ENCODE measurements around the gene UBE2J1.

Gene UBE2J1

DNA sequence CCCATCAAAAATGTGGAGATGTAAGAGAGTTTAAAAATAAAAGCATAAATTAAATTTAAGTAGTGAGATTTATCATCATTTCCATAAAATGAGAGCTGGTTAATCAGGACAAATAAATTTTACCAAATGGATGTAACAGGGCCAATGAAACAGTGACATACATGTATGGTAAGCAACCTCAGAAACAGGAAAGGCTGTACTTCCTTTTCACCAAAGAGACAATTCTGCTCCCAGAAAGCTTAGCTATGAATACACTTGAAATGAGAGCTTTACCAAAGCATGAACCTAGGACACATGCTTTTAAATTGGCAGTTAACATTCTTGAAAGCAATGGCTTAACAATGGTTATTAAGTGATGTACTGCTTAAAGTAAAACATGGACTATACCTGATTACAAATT, 12.1 kb upstream of the UBE2J1 start:
- no peak for DNase-seq (ENCODE audit: low spot score)

DNA sequence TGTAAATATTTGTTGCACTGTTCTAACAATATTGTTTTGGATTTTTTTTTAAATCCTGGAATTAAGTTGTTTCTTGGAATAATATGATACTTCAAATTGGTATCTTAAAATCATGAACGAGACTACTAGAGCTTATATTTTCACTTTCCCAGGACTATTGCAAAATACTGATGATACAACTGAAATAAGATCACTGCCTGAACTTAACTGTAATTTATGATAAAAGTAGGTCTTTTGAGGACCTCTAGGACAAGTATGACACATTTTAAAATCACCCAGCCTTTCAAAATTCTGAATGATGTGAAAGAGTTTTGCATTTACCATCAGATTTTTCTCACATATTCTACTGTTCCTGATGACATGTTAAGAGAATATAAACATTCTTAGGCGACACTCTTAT, 8.6 kb upstream of the UBE2J1 start:
- no peak for DNase-seq (ENCODE audit: low spot score)

DNA sequence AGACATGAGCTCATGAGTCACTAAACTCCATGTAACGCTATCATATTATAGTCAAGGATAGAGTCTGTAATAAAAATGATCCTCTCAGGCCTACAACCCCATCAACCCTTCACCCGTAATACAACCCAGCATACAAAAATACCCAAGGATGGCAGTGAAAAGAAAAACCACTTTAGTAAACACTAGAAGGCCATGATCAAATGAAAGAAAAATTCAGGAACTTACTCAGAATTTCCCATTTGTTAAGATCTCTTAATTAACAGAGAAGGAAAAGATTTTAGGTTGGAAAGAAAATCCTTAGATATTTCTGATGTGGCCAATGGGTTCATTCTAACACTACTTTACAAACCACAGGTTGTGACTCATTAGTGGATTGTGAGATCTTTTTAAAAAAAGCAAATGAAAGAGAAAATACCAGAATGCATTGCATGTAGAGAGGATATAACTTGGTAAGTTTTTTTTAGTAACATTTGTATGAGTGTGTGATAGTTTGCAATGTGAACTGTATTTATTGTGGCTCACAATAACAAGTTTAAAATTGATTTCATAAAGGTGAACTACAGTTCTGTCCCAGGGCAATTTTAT, 8.0 kb upstream of the UBE2J1 start:
- DNase-seq (ENCODE audit: low spot score) = peak; percentile 55

DNA sequence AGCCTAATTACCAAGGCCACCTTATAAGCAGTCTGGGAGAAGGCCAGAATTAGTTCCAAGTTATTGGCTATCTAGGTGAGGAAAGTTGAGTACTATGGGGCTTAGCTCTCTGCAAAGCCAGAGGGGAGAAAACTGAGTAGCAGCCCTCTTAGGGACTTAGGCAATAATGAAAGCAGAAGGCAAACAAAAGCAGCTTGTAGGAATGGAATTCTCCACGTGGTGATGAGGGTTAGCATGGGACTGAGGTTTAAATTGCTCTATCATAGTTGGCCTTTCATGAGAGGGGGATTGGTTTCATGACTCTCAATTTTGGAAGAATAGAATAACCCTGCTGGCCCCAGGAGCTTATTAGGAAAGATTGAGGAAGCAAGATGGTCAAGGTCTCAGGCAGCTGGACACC, 7.0 kb upstream of the UBE2J1 start:
- no peak for DNase-seq (ENCODE audit: low spot score)

DNA sequence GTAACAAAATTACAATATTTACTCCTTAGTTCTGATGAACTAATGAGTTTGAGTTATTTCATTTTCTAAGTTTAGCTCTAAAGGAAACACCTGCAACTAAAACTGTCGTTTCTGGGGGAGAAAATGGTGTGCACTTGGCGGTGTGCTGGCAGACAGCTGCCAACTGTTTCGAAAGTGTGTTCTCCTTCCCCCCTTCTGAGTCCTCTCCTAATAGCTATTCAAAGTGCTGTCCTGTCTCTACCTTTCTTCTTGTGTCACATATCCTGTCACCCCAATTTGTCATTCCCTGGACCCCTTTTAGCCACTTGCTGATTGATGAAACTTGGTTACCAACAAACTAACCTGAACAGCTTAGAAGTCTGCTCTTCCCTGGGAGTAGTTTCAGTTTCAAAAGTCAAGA, 4.9 kb upstream of the UBE2J1 start:
- DNase-seq (ENCODE audit: low spot score) = no peak

DNA sequence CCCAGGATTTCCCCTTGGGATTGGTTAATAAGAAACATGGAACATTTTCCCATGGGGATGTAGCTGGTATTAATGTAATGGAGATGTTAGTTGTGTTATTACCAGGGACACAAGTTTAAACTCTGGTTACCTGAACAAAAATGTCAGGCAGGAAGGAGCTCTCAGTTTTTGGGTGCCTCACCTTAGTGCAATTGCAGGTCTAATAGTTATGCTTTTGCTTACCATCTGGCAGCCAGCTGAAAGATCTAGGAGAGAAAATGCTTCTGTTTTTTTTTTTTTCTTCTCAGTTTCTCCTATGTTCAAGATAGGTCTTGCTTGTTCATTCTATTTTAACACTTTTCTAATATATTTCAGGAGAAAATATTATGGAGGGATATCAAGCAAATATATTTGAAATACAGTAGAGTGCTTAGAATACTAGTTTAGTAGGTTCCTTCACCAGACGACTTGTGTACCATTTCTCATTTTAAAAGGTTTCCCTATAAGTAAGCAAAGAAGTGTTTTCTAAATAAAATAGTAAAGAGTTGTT, 4.2 kb upstream of the UBE2J1 start:
- DNase-seq (ENCODE audit: low spot score) = no peak

DNA sequence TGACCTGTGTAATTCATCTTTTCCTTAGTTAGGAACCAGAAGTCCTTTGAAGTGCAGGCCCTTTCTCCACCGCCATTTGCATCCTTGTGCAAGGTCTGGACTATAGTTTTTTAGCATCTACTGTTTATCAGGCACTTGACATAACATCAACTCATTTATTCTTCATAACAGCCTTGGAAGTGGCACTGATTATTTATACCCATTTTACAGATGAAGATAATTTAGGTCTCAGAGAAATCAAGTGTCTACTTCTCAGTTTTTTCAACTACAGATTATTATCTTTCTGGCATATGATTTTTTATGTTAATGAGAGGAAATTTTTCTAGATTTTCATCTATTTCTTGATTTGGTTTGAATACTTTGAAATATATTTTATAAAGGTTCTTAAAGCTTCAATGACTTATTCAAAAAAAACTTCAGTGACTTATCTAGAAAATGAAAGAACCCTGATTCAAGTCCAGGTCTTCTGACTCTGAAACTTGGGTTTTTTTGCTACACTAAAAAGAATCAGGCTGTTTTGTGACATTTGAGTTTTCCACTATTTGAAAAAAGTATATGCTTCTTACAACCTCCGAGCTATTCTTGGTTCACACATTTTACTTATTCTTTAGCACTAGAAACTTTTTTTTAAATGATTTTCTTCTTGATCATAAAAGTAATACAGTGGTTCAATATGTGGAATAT, 3.1 kb upstream of the UBE2J1 start:
- no peak for DNase-seq (ENCODE audit: low spot score)

DNA sequence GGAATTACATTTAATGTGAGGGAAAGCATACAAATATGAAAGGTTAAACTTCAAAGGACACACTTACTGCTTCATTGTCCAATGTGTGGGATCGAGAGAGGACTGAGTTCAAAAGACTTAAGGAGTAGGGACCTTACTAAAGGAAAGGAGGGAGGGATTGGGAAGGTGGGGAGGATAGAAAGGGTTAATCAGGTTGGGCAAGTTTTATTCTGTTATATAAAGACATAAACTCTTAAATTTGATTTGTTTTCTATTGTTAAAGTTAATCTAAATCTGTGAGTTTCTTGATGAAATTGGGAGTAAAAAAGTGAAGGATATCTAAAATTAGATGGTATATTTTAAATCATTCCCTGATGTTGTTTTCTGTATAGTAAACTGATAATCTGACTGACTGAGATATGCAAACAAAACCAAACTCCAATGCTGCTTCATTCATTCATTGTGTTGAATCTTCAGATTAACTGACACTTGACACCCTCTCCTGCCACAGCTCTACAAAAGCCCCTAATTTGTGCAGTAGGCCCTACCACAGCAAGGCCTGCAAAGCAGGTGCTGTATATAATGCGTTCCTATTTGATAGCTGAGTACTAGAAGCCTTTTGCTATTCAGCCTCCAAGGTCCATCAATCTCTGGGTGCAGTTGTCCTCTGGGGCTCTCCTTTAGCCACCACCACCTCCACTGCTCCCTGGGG, 1.3 kb upstream of the UBE2J1 start:
- no peak for DNase-seq (ENCODE audit: low spot score)

DNA sequence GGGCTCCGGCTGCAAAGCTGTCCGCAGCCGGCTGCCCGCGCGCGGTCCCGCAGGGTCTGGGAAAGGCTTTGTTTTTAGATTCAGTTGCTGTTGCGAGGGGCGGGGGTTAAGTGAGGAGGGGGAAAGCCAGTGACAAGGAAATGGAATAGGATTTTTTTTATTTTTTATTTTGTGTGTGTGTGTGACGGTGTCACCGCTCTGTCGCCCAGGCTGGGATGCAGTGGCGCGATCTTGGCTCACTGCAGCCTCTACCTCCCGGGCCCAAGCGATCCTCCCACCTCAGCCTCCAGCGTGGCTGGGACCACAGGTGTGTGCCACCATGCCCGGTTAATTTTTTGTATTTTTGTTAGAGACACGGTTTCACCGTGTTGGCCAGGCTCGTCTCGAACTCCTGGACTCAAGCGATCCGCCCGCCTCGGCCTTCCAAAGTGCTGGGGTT, 615 bp upstream of the UBE2J1 start:
- DNase-seq (ENCODE audit: low spot score) = no peak

DNA sequence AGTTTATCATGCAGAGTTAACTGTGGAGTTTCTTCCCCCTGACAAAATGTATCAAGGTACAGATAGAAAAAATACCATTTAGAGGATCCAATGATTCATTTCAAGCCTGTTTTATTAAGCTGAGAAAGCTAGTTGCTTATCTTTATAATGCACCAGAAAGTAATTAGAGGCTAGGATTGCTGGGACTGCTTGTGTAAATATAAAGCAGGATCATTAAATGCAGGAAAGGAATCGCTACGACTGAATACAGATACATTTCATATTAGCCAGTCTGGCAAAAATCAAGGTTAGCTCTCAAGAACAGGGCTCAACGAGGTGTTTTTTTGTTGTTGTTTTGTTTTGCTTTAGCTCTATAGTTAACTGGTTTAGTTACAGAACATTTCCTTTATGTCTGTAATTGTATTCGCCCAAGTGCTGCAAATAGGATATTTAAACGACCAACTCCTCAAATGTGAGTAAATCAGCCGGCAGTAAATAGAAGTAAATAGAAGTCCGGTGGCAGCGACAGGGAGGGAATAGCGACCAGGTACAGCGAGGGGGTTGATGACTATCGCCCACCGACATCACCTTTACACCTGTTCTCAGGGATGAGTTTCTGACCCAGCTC, 748 bp downstream of the UBE2J1 start:
- no peak for DNase-seq (ENCODE audit: low spot score)

DNA sequence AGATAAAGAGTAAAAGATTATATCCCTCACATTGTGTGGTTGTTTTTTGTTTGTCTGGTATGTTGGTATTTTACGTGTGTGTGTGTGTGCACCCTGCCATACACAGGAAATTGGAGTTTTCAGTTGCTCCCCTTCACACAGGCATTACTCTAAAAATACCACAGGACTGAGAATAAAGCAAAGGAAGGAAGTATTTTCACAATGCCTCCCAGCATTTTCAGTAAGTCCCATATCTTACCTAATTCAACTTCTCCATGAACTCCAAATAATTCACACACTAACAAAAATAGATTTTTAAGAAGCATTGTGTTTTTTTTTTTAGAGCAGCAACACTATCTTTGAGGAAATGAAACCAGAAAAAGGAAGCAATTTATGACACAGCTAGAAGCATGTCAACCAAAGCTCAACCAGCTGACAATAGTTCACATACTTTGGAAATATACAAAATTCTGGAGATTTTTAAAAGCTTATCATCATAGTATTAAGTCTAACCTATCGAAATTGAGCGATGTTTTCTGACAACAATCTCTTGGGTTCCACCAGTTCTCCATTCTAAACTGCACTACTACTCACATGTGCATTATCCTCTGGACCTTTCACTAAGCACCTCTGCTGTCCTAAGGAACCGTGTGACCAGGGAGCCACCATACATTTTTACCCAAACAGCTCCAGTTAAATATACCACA, 2.1 kb downstream of the UBE2J1 start:
- DNase-seq (ENCODE audit: low spot score) = no peak

DNA sequence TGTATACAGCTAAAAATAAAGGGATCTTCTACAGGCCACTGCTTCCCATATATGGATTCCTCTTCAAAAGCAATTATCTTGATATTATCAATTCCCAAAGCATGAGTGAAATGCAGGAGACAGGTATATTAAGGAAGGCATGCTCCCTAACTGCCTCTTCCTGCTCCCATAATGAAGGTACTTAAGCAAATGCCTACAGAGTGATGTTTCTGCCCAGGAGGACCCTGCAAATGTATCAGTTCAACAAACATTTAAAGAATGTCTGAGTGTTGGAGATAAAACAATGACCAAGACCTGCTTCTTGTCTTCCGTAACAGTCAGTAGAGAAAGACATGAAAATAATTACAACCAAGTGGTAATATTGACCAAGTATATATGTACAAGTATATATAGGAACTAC, 4.2 kb downstream of the UBE2J1 start:
- DNase-seq (ENCODE audit: low spot score) = no peak

DNA sequence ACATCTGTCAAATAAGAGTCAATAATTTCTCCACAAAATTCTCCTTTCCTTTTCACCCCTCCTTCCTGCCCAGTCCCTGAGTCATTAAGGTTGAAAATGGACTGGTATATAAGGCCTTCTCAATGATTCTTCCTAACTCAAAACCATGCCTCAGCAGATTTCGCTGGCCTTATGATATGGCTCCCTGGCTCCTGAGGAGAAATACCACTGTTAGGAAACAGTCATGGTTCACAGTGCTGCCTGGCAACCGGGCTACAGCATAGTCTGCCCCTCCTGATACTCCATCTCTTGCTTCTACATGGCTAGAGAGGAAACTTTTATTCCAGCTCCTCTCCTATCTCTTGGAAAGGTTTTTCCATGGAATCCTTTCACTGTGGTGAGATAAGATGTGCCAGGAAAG, 4.7 kb downstream of the UBE2J1 start:
- peak; percentile 25 for DNase-seq (ENCODE audit: low spot score)

DNA sequence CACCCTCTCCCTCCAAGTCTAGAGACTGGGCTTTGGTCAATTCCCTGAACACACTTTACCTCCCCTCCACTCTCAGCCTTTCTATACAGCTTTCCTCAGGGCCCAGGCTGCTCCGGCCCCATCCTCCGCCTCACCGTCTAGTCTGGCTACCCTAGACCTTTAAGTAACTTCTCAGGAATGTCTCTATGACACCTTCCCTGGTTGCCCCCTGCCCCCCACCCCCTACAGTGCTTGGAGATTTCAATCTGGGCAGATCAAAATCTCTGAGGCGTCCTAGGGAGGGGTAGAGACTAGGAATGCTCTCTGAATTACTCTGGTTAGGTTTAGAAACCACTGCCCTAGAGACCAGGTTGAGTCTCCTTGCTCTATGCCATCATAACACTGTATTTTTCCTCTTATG, 6.1 kb downstream of the UBE2J1 start:
- no peak for DNase-seq (ENCODE audit: low spot score)

DNA sequence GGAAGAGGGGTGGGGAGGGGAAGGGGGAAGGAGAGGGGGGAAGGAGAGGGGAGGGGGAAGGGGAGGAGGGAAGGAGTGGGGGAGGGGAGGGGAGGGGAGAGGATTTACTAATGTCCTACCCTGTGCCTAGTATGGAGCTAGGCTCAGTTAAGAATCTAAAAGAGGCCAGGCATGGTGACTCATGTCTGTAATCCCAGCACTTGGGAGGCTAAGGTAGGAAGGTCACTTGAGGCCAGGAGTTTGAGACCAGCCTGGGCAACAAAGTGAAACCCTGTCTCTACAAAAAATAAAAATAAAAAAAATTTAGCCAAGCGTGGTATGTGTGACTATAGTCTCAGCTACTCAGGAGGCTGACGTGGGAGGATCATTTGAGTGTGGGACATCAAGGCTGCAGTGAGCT, 13.0 kb downstream of the UBE2J1 start:
- DNase-seq (ENCODE audit: low spot score) = no peak

DNA sequence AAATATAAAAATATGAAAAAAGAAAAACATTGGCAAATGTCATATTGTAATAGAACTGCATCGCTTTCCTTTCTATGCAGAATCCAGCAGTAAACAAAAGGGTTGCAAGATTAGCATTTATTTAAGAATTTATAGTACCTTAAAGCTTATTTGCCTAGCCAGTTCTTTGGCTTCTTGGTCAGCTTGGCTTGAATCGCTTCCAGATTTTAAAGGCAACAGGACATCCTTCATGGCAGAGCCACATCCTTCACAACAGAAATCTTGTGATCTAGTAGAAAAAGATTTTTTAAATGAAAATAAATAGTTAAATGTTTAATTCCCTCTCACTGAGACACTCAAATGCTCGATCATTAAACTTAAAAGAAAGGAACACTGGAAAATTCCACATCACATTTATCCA, 17.4 kb downstream of the UBE2J1 start:
- DNase-seq (ENCODE audit: low spot score) = no peak

DNA sequence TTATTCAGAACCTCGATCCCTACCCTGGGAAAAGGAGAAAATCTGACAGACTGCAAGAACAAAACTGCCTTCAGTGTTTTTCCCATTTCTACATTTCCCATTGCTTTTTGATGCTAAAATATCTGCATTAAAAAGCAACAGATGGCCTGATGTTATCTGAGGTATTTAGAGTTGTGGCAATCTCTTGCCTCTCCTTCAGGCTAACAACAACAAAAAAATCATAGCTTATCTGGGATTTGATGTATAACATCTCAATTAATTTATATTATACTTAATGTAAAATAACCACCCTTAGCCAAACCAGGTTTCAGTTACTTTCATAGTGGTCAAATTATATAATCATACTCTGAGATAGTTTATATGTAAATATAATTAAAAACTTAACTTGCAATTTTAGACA, 21.6 kb downstream of the UBE2J1 start:
- no peak for DNase-seq (ENCODE audit: low spot score)

DNA sequence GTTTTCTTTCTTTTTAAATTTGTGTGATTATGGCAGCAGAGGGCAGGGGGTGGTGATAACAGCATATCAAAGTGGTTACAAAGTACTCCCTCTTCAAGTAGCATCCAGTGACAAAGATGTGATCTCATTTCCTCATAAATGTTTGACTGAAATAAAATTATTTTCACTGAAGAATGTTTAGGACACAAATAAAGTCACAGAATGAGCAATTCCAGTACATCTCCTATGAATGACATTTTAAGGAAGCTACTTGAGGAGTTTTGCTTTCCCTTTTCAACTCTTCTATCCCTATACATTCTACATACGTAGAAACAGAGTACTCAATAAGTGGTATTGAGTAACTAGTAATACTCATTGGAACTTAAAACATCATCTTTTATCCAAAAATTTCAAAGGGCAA, 23.5 kb downstream of the UBE2J1 start:
- no peak for DNase-seq (ENCODE audit: low spot score)

DNA sequence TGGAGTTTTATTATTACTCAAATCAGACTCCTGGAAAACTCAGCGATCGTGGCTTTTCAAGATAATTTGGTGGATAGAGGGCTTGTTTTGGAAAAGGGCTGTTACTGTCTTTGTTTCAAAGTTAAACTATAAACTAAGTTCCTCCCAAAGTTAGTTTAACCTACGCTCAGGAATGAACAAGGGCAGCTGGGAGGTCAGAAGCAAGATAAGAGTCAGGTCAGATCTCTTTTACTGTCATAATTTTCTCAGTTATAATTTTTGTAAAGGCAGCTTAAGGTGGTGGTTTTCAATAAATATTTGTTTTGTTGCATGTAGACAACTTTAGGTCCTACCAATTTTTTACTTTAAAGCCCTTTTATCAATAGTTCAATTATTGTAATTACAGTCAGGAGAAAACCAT, 28.2 kb downstream of the UBE2J1 start:
- DNase-seq (ENCODE audit: low spot score) = no peak

DNA sequence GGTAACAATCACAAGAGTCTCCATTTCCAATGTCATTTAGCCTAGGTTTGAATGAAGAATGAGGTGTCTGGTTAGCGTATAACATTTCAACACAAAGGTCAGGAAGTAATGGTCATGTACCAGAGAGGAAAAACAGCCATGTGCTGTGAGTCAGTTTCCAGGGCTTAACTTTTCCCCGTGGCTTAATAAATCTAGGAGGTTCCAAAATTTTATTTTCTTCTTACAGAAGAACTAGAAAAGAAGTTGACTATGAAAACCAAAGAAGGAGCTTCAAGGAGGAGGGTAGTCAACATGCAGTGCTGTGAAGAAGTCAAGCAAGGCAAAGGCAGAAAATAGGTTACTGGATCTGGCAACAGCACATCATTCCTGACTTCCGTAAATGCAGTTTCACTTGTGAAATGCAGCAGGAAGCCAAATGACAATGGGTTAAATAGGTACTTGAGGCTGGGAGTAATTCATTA, 29.0 kb downstream of the UBE2J1 start:
- no peak for DNase-seq (ENCODE audit: low spot score)

DNA sequence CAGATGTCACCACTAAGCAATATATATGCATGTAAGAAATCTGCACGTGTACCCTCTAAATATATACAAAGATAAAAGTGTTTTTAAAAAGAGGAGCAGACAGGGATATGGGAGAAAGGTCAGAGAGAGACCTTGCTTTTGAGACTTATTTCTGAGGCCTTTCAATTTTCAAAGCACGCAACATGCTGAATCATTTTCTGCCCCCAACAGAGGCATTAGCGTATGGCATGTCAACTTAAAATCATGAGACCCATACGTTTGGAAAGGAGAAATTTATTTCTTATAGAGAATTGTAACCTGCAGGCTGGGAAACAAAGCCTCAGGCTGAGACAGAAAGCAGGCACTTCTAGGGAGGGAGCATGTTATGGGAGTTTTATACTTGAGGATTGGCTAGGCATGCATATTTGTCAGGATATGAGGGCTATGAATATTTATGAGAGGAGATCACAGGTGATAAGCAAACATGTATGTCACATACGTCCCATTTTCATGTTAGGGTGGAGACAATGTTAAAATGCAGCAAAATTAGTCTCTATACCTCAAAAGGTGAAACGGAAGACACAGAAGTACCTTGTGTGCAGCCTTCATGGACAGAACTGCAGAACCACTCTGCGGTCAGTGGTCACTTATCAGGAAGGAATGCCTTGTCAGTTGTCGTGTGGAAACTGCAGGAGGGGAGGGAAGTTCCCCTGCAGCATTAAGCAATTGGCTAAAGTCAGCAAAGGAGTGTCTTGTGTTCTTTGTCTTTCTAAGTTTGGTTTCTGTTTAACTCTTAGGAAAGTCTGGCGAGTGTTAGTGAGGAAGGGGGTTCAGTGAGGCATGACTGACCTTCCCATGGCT, 31.2 kb downstream of the UBE2J1 start:
- no peak for DNase-seq (ENCODE audit: low spot score)
